GM18520 (cell line): ENCODE data around the gene TRIP13.
"Not testable (repeated sequence)": the region's sequence is repeated elsewhere in the genome, so short reads cannot be mapped to it uniquely, and the experiment has no call there.

Experiments
- ATAC-seq: cut with Tn5 transposase; IDR thresholded peaks from one replicate; pipeline ENCODE4 v1.9.1; 2021; ENCODE audit not compliant: unreplicated experiment

The TRIP13 gene

DNA sequence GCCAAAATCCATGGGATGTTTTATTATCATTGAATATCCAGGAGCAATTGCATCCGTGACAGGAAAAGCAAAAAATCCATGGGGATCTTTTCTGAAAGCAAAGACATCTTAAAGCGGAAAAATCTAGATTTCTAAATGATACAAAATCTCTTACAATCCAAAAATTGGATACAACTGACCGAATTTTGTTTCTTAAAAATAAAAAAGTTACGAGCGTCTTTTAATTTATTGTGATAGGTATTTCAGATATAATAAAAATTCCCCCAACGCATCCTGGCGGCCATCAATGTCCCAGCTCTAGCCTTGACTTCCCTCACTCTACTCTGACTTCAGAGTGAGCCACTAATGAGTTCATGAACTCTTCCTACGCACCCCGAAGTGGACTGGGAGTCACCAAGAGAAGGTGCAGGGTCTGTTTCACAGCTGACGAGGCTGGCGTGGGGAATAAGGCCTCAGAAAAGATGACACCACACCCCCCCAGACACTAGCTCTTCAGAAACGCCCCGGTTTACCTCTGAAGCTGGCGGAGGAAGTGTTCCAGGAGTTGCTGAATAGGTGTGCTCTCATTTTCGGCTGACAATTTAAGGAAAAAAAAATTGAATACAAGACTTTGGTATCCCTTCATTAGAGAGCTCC is 3.5 kb upstream of the TRIP13 start:
- ATAC-seq: no peak

DNA sequence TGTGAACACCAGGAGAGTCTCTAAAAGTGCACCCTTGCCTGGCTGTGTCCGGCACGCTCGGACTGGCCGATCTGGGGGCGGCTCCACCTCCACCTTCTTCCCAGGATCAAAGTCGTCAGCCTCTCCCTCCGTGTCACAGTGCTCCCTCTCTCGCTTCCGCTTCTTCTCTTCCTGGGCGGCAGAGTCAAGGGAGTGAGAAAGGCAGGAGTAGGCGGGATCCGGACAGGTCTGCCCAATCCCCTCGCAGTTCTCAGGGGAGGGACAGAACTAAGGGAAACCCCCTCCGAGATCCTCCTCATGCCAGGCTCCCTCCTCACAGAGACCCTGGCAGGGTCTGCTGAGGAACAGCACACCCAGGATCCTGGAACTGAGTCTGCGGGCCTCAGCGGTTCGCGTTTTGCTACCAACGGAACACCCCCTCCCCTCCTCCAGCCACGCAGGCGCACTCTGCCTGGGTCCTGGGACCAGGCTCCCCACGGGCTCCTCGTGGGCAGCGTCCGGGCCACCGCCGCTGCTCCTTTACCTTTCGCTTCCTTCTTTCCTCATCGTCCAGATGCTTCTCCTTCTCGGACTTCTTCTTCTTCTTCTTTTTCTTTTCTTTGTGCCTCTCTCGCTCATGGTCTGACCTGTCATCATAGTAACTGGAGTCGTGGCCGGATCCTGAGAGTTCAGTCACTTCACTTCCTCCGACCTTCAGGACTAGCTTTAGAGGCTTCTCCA is 1.4 kb upstream of the TRIP13 start:
- no peak for ATAC-seq

DNA sequence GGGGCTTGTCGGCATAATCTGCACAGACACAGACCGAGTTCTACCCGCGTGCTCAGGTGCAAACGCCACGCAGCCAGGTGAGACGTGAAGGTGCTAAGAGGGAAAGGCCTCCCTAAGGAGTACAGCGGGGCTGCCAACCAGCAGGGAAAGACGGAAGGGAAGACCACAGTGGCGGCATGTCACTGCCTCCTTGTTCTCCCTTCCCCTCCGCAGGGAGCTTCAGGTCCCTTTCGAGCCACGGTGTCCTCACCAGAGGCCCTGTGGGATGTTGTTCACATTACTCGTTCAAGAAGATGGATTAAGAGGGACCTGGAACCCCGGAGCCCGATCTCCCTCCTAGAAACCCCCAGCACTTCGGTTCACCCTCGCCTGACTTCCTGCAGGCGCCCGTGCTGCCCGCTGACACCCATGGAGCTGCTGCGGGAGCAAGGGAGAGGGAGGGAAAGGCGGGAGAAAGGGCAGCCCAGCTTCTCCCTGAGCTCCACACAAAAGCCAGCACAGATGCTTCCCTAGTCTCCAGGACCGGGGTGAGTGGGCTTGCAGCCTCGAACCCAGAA is 769 bp upstream of the TRIP13 start:
- ATAC-seq: no peak

DNA sequence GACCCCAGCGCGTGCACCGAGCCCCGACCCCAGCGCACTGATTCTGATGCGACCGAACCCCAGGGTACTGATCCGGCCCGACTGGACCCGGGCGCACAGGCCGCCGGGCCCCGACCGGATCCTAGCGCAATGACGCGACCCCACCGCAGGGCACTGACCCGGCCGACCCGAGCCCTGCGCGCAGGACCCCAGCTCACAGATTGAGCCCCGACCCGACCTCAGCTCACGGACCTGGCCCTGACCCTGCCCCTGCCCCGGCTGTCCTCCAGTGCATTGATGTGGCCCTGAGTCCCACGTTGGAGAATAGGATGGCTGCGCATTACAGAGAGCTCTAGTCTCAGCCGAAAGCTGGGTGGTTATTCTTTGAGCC is 438 bp downstream of the TRIP13 start:
- ATAC-seq: no peak

DNA sequence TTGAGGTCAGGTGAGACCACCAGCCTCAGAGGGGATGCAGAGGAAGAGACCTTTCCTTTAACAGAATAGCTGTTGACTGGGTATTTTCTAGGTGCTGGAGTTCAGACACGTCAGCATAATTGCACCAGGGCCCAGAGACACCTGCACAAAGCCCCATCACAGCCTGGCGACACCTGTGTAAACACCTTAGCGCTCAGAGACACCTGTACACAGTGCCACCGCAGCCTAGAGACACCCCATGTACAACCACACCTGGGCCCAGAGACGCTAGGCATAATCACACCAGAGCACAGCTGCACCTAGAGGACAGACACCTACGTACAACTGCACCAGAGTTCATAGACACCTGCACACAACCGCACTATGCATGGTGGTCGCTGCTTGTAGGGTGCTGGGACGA is 1.0 kb downstream of the TRIP13 start:
- ATAC-seq: no peak

DNA sequence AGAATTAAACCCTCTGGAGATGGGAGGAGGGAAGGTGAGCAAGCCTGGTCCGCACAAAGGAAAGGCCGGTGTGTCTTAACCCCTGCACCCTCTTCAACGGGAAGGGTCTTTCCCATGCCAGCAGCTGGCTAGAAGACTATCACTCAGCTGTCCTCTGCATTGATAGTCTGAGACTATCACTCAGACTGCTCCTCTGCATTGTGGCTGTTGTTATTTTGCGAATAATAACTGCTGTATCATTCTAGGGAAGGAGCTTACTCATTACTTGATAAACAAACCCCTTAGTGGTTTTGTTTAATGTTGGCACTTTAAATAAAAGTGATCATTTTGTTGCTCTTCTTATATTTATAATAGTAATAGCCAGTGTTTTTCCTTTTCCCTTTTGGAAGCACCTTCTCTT is 8.1 kb downstream of the TRIP13 start:
- ATAC-seq: no peak

DNA sequence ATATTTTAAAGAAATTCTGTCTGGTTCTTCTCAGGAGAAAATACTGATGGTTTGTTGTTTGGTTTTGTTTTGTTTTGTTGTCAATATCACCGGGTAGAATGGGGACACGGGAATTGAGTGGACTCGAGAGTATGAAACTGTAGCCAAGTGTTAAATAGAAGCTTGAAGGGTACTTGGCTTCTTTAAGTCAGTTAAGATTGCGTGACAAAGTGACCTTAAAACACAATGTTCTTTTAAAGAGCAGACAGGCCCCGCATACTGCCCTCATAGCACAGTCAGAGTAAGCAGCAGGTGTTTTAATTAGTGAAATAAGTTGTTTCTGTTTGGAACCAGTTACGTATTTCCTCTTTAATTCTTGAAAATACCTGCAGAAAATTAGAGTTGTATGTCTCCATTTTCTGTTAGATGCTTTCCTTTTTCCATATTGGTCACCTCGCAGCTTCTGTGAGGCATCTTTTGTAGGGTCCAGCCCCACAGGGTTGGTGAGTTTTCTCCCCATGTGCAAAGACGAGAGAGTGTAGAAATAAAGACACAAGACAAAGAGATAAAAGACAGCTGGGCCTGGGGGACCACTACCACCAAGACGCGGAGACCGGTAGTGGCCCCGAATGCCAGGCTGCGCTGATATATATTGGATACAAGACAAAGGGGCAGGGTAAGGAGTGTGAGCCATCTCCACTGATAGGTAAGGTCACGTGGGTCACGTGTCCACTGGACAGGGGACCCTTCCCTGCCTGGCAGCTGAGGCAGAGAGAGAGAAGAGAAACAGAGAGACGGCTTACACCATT is 9.6 kb downstream of the TRIP13 start:
- no peak for ATAC-seq

DNA sequence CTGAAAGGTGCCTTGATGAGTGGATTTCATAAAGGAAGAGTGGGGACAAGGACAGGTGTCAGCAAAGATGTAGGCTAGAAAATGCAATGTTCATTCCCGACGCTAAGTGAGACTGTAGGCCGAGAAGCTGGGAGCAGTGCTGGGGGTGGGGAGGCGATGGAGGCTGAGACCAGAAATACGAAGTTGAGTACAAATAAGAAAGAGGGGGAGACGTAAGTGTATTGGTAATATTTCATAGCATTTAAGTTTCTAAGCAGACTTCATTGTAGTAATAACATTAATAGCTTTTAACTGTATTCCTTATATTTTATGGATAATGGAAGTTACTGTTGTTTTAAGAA is 11.0 kb downstream of the TRIP13 start:
- no peak for ATAC-seq

DNA sequence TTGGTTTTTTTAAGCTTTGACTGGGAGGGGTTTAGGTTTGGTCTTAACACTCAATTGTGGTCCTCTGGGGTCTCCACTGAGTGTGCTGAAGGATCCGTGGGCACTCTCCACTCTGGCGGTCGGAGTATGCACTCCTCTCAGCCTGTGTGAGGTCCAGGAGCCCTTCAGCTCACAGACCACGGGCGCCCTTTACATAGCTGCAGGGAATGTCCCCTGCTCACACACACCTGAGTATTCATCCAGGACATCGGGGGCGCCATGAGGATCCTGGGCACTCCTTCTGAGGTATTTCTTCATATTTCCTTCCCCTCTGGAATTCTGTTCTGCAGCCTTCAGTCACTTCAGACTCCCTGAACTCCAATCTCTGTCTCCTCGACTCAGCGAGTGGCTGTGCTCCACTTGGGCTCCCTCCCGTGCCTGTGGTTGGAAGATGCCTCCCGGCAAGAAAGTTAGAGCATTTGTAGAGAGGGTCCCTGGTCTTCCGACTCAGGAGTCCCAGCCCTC is 12.5 kb downstream of the TRIP13 start:
- ATAC-seq: no peak

DNA sequence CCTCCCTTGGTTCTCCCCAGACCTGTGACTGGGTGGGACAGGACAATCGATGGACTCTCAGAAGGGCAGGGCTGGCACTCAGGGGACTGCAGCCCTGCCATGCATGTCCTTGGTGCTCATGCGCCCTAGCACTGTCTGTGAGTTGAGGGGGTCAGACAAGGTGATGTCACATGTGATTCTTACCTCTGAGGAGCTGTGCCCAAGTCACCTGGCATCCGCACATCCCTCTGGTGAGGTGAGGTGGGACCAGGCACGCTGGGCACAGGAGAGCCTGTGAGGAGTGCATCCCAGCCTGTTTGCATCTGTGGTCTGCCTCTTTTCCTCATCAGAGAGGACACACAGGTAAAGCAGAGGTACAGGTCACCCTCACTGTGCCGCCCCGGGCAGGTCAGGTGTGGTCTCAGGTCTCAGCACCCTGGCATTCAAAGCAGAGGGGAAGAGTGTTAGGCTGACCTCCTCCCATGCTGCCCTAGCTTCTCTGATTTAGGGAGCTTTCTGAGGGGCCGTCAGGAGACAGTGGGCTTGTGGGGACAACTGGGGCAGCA is 14.8 kb downstream of the TRIP13 start:
- ATAC-seq: no peak

DNA sequence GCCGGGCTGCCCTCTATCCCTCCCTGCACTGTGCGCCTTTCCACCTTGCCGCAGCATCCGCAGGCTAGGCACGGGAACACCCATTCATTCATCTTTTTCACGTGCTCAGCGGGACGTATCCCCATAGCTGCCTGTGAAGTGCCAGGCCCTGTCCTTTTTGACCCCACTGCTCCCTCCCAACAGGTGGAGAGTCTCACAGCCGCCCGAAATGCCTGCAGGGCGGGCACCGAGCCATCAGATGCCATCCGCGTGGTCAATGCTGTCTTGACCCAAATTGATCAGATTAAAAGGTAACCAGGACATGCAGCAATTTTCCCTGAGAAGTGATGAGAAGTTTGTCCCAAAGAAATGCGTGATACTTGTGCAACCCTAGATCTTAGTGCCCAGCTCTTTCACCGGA is 15.5 kb downstream of the TRIP13 start:
- no peak for ATAC-seq

DNA sequence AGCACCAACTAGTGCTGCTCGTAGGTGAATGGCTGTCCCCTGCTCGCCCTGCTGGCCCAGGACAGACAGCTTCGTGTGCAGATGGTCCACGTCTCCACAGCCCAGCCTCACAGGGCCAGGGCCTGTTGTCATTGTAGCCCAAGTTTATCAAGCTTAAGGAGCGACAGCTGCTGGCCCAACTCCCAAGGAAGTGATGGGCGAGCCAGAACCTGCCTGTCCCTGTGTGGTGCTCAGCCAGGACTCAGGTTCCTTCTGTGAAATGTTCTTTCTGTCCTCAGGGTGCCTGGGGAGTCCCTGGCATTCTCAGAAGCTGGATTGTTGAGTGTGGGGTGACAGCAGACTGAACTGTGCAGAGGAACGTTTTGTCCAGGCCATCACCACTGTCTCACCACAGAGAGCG is 16.4 kb downstream of the TRIP13 start:
- ATAC-seq: no peak

DNA sequence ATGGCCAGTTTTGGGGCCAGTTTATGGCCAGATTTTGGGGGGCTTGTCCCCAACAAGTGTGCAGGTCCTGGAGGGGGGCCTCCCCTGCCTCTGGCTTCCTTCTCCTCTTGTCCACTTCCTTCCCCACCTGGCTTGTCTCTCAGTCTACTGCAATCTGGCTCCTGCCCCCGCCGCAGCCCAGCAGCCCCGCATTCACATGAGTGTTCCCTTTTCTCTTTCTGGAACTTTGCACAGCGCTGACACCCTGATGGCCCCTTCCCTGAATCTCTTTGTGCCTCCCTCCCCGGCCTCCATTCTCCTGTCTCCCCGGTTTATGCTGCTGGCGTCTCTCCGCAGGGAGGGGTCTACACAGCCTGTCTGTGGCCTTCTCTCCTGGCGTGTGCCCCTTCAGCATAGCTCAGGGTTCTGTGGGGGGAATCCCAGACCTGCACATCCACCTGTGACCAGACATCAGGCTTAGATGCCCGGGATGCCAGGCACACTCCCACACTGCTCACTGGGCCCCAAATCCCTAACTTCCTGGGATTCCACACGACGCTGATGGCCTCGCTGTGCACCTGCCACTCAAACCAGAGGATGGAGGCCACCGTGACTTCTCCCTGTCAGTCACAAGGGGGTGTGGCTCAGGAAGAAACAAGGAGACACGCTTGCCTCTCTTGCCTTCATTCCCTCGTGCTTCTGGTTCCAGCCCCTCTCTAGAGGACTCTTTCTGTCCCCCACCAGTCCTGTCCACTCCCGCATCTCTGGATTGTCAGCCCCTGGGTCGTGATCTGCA is 17.5 kb downstream of the TRIP13 start:
- no peak for ATAC-seq

DNA sequence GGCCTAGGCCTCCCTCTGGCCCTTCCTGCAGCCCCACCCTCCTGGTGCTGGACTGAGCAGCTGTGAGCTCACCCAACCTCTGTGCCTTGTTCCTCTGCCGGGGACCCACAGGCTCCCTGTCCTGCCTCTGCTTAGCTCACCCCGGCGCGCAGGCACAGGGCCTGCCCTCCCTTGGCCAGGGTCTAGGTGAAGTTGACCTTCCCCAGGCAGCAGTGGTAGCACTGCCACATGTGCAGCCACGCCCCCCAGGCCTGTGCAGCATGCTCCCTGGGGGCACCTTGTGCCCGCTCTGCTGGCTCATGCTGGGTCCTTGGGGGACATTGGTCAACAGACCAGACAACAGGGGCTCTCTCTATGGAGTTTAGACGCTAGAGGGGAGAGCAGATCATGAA is 18.1 kb downstream of the TRIP13 start:
- no peak for ATAC-seq

DNA sequence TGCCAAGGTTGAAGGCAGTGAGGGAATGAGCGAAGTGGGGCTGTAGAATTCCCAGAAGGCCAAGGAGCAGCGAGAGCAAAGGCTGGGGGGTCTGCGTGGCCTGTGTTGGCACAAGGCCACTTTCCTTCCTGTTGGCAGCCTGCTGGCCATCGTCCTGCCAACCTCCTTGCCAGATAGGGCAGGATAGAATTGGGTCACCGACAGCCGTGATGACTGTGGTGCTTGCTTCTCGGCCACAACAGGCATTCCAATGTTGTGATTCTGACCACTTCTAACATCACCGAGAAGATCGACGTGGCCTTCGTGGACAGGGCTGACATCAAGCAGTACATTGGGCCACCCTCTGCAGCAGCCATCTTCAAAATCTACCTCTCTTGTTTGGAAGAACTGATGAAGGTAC is 18.9 kb downstream of the TRIP13 start:
- no peak for ATAC-seq

DNA sequence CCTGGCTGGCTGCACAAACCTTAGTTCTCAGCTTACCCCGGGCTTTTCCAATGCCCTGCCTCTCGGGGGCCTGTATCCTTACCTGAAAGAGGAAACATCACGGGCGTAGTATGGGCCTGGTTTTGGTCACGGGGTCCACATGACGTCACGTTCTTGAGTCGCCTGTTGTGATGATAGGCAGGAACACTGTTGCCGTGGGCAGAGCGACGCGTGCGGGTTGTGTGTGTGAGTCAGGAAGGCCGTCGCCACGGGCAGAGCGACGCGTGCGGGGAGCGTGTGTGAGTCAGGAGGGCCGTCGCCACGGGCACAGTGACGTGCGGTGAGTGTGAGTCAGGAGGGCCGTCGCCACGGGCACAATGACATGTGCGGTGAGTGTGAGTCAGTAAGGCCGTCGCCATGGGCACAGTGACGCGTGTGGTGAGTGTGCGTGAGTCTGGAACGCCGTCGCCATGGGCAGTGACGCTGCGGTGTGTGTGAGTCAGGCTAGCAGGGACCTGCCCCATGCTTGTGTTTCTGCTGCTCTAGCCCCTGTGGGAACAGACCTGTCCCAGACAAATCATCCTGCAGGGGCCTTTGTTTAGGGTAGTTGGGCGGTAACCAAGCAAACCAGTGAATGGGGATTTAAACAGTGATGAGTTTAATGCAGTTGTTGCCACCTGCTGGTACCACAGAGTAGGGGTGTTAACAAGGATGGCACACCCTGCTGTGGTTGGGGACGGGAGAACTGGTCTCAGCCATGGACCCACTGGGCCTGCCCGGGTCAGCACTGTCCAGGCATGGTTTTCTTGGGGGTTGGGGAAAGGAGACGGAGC is 19.8 kb downstream of the TRIP13 start:
- ATAC-seq: no peak

DNA sequence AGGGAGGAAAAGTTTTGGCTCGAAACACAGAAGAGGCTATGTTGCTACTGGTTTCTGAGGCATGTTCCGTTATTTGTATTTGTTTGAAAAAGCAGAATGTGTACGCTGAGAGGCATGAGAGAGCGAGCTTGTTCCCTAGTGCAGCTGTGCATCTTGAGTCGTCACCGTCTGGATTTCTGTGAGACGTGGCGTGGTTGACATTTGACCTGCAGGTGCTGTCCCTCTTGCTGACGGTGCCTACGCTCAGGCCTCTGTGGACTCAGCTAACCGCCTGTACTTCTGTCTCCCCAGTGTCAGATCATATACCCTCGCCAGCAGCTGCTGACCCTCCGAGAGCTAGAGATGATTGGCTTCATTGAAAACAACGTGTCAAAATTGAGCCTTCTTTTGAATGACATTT is 21.5 kb downstream of the TRIP13 start:
- ATAC-seq: no peak

DNA sequence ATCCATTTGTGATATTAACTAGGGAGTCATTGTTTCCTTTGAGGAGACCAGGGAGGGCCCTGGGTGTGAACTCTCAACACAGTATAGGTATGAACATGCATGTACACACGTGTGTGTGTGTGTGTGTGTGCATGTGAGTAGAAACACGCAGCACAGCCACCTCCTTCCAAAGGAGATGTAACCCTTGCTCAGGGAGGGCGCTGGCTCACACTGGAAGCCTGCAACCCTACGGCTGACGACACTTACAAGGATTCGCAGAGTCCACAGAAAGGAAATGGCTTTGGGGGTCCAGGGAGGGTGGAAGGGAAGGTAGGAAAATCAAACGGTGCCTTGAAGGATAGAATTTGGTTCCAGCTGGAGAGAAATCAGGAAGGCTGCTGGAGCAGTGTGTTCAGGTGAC is 21.9 kb downstream of the TRIP13 start:
- no peak for ATAC-seq

DNA sequence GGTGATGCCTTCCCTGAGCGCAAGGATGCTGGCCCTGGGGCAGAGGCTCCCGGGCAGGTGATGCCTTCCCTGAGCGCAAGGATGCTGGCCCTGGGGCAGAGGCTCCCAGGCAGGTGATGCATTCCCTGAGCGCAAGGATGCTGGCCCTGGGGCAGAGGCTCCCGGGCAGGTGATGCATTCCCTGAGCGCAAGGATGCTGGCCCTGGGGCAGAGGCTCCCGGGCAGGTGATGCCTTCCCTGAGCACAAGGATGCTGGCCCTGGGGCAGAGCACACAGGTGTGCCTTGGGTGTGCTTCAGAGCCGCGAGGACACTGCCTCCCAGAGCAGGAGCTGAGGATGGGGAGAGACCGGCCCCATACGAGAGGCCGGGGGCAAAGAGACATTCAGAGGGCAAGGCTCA is 22.7 kb downstream of the TRIP13 start:
- not testable (repeated sequence) for ATAC-seq

DNA sequence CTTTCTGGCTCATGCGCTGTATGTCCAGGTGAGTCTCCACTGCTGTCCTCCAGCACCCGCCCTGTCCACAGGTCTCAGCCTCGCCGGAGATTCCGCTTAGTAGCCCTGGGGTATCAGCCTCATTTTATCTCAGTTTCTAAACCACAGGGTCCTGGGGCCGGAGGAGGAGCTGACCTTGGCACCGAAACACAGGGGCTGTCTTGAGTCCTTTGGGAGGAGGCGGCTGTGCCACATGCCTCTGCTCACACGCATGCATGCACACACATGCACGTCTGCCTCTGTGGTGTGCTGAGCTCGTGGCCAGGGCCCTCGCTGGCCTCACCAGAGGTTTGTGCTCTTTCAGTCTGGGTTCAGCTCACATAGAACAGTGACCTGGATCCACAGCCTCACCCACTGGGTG is 23.3 kb downstream of the TRIP13 start:
- no peak for ATAC-seq
